GM21737 (cell line): Measurements from ENCODE around the gene DOCK6.

Experiments
- ATAC-seq: cut with Tn5 transposase; IDR thresholded peaks from one replicate; pipeline ENCODE4 v1.9.1; 2021; ENCODE audit warnings: mild to moderate bottlenecking, moderate library complexity; ENCODE audit not compliant: unreplicated experiment

DOCK6 gene

GRCh38 chr19:11151181-11151580 is 111.1 kb downstream of the DOCK6 start:
- ATAC-seq, result no peak
